HG02623 (cell line): Measurements from ENCODE around the gene RBMS3.

Experiments used
- ATAC-seq: cut with Tn5 transposase; IDR thresholded peaks from one replicate; pipeline ENCODE4 v1.9.1; 2021; ENCODE audit warnings: moderate library complexity; ENCODE audit not compliant: unreplicated experiment

Gene RBMS3

GRCh38 chr3:29559741-29560465, 279.0 kb downstream of the RBMS3 start:
- no peak for ATAC-seq

DNA sequence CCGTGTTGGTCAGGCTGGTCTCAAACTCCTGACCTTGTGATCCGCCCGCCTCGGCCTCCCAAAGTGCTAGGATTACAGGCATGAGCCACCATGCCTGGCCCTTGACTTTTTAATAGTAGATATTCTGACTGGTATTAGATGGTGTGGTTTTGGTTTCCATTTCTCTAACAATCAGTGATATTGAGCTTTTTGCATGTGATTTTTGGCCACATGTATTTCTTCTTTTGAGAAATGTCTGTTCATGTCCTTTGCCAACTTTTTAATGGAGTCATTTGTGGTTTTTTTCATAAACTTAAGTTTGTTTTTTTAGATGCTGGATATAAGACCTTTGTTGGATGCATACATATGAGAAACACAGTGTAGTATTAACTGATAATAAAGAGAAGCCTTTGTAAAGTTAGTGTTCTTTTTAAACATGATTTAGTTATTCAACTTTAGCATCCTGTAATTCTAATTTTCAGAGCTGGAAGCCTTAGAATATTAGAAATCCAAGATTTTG, 280.8 kb downstream of the RBMS3 start:
- ATAC-seq, result no peak

DNA sequence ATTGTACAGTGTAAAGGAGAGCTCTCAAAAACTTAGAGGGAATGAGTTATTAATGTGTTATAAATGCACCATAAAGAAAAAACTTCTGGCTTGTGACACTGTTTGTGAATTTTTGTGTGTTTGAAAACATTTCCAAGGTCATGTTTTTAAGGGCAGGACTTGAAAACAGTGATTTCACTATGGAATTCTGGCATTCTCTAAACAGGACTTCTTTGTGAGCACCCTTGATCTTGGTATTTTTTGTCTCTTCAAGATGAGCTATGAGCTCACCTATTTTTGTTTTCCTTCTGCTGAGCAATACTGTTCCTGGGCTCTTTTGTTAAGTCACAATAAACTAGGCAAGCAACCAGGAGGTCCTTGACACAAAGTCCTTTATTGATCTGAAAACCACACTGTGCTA, 284.4 kb downstream of the RBMS3 start:
- ATAC-seq, result no peak

DNA sequence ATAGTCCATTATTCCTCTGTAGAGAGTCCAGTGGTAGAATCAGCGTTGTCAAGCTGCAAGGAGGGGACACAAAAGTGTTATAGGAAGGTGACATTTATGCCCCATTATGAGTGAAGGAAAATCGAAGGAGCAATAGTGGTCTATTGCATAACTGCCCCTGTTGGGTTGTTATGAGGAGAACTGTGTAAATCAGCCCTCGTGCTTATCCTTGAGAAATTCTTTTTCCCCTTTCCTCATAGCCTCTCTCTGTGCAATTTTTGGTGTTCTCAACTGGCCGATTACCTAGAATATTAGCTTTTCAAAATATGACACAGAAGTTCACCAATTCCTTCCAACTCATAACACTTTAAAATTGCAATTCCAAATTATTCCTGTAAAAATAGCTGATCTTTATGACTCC, 286.6 kb downstream of the RBMS3 start:
- ATAC-seq, result no peak

DNA sequence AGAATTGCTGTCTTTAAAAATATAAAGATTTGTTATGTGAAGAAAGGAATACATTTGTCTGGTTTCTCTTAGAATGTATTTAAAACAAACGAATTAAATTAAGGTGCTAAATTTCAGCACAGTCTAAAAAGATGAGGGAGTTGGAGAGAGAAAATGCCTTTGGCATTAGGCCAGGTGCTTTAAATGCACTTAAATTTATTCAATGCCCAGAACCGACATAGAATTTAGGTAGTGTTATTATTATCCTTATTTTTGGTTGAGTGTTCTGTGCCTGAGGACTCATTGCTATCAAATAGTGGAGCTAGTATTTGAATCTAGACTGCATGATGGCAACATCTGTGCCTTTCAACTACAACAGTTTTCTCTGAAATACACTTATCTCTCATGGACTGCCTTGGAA, 287.5 kb downstream of the RBMS3 start:
- ATAC-seq, result no peak

GRCh38 chr3:29576181-29576580, 295.3 kb downstream of the RBMS3 start:
- no peak for ATAC-seq

DNA sequence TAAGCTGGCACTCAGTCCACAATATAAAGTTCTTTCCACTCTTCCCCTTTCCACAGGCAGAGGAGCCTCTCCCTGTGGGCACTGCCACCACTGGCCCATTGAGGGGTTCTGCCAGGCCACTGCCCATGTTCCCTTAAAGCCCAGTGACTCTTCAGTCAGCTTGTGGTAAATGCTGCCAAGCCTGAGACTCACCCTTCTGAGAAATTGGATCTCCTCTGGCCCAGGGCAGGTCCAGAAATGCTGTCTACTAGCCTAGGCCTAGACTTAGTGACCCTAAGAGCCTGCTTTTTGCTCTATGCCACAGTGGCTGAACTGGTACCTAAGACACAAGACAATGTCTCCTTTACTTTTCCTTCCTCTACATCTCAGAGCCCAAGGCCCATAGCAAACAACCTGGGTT, 295.8 kb downstream of the RBMS3 start:
- no peak for ATAC-seq

DNA sequence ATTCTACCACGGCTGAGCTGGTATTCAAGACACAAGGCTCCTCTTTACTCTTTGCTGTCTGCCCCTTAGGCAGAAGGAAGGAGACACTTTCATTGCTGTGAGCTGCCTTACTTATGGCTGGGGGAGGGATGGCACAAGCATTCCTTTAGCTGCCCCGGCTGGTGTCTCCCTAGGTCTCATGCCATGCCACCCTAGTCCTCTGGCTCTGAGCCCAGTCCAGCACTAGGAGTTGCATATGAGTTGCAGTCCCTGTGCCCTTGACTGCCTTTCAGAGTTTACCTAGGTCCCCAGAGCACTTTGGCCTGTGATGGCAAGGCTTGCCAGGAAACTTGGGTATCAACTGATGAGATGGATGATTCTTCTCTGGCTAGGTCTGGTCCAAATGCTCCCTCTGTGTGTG, 296.4 kb downstream of the RBMS3 start:
- no peak for ATAC-seq

DNA sequence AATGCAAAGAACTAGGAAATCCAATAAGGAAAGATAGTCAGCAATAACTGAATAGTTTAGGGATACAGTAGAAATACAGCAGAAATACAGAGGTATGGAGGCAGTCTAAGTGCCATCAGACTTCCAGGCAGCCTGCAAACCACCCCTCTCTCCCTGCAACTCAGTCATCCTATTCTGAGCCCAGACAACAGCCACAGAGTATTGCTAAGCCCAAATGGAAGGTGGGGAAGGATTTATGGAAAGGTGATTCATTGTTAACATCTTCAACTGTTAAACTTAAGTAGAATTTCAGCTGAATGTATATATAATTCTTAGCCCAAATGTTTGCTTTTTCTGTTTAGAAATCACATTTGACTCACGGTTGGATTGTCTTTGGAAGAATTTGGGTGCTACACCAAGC, 300.4 kb downstream of the RBMS3 start:
- ATAC-seq, result no peak

DNA sequence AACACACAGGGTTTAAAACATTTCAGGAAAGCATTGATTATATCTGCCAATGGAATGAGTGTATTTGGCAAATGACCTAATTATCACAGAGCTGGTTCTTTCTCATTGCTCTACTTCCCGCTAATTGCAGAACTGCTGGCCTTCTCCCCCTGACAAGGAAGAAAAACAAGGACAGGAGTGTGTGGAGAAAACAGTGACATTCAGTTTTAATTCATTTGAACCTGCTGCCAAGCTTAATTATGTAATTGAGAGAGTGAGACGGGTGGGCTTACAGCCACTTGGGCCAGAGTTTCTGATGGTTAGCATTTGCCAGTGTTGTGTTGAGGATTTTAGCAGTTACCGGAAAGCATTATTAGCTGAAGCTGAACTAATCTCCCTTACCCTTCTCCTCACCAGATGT, 301.4 kb downstream of the RBMS3 start:
- no peak for ATAC-seq

DNA sequence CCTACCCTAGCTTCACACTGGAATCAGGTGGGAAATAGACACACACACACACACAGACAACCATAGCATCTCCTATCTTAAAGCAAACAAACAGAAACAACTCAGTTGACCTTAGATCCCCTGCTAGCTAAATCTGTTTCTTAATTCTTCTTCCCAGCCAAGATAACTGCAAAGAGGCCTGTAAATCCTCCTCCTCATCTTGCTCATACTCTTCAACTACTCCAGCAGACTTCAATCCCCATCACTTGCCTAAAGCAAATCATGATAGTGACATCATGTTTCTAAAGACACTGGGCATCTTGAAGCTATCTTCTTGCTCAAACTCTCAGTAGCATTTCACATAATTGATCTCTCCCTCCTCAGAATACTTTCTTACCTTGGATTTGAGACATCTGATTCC, 303.0 kb downstream of the RBMS3 start:
- no peak for ATAC-seq

DNA sequence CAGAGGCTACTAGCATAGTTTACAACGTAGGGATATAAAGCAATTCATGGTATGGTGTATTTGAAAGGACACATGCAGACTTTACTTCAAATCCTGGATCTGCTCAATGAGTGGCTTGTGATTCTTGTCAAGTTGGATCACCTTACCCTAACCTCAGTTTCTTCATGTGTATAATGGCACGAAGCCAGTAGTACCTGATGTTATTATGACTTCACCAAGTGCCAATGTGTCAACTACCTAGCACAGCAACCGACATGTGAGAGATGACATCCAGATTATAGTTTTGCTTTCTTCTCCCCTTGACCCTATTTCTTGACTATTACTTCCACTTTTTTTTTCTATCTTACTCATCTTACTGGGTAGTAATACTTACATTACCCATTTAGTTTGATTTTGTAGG, 304.5 kb downstream of the RBMS3 start:
- no peak for ATAC-seq

GRCh38 chr3:29587340-29587739, 306.5 kb downstream of the RBMS3 start:
- ATAC-seq, result no peak

DNA sequence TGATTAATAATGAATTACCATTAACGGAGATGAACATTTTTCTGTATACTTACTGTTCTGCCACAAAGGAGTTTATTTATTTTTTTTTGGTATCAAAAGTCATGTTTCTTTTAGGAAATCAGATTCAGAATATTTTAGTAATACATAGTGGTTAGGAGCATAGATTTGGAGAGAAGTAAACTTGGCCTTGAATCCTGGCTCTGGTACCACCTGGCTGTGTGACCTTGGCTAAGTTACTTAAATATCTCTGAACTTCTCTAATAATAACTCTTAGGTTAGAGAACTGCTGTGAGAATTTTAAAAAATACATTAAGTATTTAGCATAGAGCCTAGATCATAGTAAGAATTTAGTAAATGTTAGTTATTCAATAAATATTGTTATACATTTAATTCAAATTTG, 309.1 kb downstream of the RBMS3 start:
- no peak for ATAC-seq

- ATAC-seq, result no peak
Measured at GRCh38 chr3:29590461-29590860, 309.6 kb downstream of the RBMS3 start.

GRCh38 chr3:29591579-29591978, 310.7 kb downstream of the RBMS3 start:
- ATAC-seq, result no peak

GRCh38 chr3:29593802-29594201, 312.9 kb downstream of the RBMS3 start:
- no peak for ATAC-seq

- ATAC-seq, result no peak
Measured at GRCh38 chr3:29594261-29594660, 313.4 kb downstream of the RBMS3 start.

- no peak for ATAC-seq
Measured at GRCh38 chr3:29597376-29598008, 316.6 kb downstream of the RBMS3 start.

- ATAC-seq, result no peak
Measured at GRCh38 chr3:29601861-29602585, 321.2 kb downstream of the RBMS3 start.

- no peak for ATAC-seq
Measured at GRCh38 chr3:29605845-29606244, 325.0 kb downstream of the RBMS3 start.

- no peak for ATAC-seq
Measured at GRCh38 chr3:29606416-29606815, 325.5 kb downstream of the RBMS3 start.
